Panc1 (cell line): ENCODE results near the gene APOM.

Experiments used
- POLR2AphosphoS5 ChIP-seq: IDR thresholded peaks from 2 replicates; pipeline ENCODE4 v1.6.1; 2012; ENCODE audit warnings: mild to moderate bottlenecking, low read depth, low read length, moderate library complexity
- TCF7L2 ChIP-seq: IDR thresholded peaks from 2 replicates; pipeline ENCODE4 v1.6.1; 2011; ENCODE audit warnings: mild to moderate bottlenecking, low read depth, low read length, inconsistent platforms
- TF ChIP-seq, protein P1 (sequence below): fragments of 450-650 bp; IDR thresholded peaks from 2 replicates; pipeline ENCODE4 v1.5.1; 2017; ENCODE audit warnings: mild to moderate bottlenecking
- TF ChIP-seq, protein P2 (sequence below), 2 experiments: IDR thresholded peaks; 2 replicates each; pipeline ENCODE4 v1.6.1; 2011 to 2012; ENCODE audit warnings: low read depth in 2 of 2, control low read depth in 1 of 2, low read length in 1 of 2, mild to moderate bottlenecking in 1 of 2, moderate library complexity in 1 of 2; ENCODE audit not compliant: insufficient read depth in 1 of 2

DNA sequence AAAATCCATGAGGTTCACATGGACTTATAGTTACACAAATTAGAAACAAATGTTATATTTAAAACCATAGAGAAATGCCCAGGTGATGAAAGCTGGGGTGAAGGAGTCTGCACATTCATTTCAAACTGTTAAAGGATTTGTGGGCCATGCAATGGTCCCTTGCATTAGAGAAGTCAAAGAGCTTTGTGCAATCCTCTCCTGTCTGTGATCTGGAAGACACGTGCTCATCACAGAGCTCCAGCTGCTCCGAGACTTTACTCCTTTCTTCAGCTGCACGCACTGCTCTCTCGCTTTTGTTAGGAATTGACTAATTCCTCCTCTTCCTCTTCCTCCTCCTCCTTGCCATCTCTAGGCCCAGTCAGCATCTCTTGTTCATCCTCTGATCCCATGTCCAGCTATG lies 44.7 kb upstream of the APOM start:
- TF ChIP-seq, protein P1, sequence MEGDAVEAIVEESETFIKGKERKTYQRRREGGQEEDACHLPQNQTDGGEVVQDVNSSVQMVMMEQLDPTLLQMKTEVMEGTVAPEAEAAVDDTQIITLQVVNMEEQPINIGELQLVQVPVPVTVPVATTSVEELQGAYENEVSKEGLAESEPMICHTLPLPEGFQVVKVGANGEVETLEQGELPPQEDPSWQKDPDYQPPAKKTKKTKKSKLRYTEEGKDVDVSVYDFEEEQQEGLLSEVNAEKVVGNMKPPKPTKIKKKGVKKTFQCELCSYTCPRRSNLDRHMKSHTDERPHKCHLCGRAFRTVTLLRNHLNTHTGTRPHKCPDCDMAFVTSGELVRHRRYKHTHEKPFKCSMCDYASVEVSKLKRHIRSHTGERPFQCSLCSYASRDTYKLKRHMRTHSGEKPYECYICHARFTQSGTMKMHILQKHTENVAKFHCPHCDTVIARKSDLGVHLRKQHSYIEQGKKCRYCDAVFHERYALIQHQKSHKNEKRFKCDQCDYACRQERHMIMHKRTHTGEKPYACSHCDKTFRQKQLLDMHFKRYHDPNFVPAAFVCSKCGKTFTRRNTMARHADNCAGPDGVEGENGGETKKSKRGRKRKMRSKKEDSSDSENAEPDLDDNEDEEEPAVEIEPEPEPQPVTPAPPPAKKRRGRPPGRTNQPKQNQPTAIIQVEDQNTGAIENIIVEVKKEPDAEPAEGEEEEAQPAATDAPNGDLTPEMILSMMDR = no peak
- TF ChIP-seq POLR2AphosphoS5 (no peak), TCF7L2 (no peak)
- TF ChIP-seq, protein P2, sequence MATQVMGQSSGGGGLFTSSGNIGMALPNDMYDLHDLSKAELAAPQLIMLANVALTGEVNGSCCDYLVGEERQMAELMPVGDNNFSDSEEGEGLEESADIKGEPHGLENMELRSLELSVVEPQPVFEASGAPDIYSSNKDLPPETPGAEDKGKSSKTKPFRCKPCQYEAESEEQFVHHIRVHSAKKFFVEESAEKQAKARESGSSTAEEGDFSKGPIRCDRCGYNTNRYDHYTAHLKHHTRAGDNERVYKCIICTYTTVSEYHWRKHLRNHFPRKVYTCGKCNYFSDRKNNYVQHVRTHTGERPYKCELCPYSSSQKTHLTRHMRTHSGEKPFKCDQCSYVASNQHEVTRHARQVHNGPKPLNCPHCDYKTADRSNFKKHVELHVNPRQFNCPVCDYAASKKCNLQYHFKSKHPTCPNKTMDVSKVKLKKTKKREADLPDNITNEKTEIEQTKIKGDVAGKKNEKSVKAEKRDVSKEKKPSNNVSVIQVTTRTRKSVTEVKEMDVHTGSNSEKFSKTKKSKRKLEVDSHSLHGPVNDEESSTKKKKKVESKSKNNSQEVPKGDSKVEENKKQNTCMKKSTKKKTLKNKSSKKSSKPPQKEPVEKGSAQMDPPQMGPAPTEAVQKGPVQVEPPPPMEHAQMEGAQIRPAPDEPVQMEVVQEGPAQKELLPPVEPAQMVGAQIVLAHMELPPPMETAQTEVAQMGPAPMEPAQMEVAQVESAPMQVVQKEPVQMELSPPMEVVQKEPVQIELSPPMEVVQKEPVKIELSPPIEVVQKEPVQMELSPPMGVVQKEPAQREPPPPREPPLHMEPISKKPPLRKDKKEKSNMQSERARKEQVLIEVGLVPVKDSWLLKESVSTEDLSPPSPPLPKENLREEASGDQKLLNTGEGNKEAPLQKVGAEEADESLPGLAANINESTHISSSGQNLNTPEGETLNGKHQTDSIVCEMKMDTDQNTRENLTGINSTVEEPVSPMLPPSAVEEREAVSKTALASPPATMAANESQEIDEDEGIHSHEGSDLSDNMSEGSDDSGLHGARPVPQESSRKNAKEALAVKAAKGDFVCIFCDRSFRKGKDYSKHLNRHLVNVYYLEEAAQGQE (IDR thresholded peaks at IDR 0.05; ENCODE audit: insufficient read depth in 1 of 2, low read depth in 2 of 2, low read length in 1 of 2) = no peak
